OCI-M2 (cell line): ENCODE measurements around the gene RUNX1.

ENCODE experiments used
- DNase-seq: peaks from one replicate; lab custom pipeline; 2025; ENCODE audit not compliant: unreplicated experiment; lab: John Stamatoyannopoulos, UW

The RUNX1 gene

DNA sequence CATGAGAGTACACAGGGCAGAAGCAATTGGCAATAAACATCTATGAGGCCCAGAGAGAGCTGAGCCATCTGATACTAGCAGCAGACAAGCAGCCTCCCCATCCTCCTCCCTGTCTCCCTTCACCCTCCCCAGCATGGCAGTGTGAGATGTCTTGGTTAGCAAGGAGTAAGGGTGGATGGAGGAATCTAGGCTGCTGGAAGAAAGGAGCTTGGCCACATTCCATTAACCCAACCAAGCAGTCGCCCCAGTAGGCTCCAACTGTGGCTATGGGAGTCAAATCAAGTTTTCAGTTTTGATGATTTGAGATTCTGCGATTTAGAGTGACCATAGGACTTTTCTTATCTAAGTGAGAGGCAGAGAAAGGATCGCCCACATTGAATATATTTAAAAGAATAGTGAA is 12.9 kb upstream of the RUNX1 start:
- no peak for DNase-seq

DNA sequence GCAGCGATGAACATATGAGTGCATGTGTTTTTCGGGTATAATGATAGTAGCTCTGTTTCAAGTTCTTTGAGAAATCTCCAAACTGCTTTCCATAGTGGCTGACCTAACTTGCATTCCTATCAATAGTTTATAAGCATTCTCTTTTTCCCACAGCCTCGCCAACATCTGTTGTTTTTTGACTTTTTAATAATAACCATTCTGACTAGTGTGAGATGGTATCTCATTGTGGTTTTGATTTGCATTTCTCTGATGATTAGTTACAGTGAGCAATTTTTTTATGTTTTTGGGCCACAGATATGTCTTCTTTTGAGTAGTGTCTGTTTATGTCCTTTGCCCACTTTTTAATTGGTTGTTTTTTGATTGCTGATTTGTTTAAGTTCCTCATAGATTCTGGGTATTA is 10.6 kb upstream of the RUNX1 start:
- DNase-seq, result no peak

DNA sequence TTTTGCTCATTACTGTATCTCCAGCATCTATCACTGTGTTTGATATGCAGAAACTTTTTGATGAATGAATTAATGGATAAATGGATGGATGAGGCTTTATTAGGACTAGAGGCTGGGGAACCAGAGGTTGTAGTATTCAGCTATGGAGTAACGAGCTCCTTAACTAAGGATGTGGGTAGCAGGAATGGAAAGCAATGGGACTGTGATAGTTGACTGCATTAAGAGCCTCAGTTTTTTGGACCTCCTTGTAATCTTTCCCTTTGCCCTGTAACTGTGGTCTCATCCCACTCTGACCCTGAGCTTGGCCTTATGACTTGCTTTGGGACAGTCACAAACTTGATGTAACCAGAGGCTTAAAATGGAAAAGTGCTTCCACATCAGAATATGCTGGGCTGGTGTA is 9.0 kb upstream of the RUNX1 start:
- DNase-seq, result no peak

DNA sequence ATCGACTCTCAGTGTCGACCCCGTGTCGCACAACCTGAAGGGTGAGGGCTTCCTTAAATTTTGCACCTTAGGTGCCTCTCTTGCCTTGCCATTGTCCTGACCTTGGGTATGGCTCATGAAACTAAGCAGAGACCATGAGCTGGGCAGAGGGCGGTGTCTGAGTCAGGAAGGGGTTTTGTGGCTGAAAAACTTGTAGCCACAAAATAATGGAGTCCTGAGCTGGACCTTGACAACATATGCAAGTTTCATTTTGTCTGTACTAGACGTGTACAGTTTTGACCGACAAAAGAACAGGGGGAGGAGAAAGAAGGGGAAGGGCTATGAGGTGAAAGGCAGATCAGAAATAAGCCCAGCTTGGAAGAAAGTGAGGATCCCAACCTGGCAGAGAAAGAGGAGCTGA is 8.3 kb upstream of the RUNX1 start:
- no peak for DNase-seq

DNA sequence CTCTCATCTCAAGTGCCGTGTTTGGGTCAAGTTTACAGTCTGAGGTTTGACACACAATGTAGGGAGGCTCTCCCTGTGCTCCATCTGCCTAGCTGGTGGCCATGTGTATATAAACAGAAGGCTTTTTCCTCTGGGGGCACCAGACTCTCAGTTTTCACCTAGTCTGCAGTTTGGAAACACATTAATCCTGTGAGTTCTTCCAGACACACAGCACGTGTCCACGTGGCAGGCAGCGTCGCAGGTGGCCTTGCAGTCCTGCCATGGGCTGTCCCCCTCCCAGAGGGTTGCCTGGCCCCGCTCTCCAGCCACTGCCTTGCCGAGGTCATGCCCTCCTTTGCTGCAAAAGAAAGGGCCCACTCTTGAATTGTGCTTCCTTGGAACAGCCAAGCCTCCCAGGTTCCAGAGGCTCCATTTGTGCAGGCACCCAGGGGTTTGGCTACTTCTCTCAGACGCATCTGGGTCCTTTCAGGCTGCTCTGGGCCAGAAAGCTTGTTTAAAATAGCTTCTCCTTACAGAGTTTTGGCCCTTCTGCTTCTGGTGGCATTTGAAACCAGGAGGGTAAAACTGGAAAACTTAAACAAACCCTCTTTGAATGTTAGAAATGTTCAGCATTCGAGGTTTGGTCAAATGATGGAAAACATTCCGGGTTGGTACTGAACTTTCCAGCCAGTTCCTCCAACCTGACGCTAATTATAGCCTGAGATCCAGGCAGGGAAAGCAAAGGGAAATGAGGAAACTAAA is 4.4 kb upstream of the RUNX1 start:
- no peak for DNase-seq

DNA sequence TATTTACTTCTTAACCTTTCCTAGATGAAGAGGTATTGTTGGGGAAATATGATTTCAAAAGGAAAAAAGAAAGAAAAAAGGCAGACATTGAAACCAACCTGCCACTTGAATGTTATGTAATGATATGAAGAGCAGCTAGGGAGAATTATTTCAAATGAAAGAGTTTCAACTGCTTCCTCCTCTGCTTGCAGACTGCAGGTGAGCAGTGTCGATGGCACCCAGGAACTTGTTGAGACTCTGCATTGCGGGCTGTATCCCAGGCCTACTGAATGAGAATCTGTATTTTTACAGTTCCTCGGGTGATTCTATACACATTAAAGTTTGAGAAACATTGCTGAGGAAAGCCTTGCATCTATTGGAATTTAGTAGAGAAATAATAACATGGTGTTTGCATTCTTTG is 3.7 kb upstream of the RUNX1 start:
- DNase-seq, result no peak

DNA sequence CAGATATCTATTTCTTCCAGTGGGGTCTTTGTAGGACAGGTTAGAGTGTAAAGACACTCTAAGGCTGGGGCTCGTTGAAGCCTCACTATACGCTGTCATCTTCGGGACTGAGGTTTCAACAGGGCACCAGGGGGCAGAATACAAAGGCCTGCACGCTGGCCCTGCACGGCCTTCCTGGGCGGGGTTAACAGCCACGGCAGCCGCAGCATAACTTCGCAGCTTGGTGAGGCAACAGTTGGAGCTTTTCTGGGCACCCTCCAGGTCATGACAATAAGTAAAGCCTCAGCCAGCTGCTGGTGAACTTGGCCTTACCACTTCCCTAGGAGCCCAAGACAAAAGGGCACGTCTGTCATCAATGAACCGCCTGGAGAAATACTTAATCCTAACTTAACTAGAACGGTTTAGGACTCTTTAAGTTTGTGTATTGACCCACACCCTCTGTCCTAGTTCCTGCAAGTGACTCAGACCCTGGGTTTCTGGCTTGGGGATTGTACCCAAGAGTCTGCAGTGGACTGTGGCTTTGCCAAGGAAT is 2.3 kb upstream of the RUNX1 start:
- DNase-seq, result no peak

DNA sequence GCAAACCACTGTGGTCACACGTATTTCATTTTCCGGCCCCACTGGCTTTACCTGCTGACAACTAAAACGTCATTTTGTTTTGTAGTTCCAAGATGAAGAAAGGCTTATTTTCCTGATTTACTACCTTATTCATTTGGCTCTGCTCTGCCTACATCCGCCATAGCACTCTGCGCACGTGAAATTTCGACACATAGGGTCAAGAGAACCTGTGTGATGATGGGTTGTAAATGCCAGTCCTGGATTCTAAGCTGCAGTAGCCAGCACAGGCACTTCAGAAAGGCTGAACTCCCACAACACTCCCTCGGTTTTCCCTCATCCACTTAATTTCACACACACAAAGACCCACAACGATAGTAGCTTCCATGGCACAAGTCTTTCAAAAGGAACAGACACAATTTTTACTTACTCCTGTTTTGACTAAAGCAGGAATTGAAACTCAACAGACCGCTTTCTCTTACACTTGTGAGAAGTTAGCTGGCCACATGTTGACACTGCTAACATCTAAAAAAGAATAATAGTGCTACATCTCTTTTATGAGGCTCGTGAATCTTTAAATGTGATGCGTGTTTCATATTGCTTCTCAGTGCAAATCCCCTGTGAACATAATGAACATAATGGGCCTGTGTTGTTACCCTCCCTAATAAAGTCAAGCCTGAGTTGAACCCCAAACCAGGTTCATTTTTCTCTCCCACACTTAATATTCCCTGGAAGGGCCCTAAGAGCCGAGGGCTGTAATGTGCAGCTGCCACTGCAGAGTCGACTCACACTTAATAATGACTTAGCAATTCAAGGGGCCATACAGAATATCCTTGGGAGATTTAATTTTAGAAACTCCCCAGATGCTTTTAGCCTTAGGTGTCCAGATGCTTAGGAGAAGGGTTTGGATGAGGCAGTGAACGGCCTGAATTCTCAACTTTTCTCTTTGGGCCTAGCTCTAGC is 1.5 kb upstream of the RUNX1 start:
- no peak for DNase-seq

DNA sequence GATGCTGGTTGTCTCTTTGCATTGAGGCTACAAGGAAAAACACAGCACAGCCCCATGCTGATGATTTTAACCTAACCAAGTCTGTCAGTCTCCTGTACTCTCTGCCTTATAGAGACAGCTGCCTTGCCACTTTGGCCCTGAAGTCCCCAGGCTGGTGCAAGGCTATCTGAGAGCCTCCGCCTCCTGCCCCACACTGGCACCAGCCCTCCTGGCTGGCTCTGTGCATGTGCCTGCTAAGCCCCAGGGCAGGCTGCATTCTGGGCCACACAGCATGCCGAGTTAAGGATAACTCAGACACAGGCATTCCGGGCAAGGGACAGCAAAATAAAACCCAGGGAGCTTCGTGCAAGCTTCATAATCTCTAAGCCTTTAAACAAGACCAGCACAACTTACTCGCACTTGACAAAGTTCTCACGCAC is 910 bp downstream of the RUNX1 start:
- DNase-seq, result no peak

DNA sequence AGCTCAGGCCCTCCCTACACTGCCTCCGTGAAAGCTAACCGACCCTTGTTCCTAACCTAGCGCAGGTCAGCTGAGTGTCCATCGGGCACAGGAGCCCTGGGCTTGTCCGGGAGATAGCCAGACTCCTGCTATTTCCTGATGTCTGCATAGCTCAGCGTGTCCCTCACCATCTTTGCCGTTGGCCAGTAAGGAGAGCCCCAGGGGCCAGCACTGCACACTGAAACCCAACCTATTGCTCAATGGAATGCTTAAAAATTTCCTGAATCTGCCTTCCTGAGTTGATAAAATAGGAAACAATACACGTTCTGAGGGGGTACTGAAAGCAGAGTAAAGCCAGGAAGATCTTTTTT is 2.2 kb downstream of the RUNX1 start:
- no peak for DNase-seq

DNA sequence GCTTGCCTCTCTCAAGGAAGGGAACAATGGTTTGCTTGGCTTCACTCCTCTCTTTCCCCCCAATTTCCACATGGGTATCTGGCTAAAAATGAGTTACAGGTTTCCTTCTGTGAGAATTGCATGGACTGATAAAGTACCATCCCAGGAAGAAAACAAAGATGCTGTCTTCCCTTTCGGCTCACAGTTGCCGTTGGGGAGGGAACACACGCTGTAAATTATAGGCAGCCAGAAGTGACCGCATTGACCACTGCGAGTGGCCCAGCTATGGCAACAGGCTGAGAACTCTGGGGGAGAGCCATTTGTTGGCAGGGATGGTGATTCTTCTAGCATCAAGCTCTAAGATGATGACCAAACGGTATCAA is 2.9 kb downstream of the RUNX1 start:
- no peak for DNase-seq

DNA sequence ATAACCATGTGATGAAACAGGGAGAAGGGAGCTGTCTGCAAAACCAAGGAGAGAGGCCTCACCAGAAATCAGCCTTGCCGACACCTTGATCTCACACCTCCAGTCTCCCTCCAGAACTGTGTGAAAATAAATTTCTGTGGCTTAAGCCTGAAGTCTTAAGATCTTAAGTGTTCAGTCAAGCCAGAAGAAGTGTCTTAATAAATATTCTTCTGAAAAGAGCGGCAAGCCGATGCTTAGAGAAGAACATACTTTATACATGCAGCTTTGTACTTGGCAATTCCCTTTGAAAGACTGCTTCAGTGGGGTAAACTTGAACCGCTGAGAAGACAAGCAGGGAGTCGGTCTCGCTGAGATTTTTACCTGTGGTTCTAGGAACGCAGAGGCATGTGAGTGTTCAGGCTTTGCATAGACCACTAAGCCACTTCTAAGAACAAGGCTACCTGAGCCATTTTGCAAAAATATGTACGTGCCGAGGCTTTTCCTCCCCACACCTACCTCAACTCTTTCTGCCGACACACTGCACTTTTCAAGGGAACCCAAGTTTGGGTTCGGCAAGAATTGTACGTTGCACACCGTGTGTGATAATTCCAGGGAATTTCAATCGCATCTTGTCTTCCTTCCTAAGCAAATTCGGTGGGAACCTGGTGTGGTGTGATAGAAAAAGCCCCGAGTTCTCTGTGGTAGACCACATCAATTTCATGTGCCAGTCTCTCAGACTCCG is 3.4 kb downstream of the RUNX1 start:
- DNase-seq, result no peak

DNA sequence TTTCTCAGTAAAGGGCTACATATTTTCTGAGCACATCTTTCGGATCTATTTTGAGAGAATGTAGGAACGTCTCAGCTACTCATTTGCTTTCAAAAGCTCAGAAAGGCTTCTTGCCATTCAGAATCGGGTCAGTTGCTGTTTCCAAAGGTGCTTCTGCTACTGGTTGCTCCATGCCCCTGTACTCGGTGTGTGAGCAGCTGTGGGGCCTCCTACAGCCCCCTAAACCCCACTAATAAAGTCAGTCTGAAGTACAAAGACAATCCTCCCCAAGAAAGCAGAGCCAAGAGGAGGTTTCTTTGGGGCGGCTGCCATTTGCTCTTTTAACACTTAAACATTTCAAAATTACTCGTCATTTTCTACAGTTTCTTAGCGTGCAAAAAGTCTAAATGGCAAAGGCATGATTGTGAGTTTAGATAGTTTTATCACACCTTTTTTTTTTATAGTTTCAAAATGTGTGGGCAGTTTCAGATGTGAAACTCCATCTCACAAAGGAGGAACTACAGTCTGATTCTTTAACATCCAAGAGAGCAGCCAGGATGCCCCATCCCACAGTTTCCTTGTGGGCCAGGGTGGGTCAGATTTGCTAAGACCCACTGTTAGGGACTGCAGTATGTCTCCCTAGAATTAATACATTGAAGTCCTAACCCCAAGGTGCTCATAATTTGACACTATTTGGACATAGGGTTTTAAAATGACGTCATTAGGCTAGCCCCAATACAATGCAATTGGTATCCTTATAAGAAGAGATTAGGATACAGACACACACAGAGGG is 4.1 kb downstream of the RUNX1 start:
- no peak for DNase-seq

DNA sequence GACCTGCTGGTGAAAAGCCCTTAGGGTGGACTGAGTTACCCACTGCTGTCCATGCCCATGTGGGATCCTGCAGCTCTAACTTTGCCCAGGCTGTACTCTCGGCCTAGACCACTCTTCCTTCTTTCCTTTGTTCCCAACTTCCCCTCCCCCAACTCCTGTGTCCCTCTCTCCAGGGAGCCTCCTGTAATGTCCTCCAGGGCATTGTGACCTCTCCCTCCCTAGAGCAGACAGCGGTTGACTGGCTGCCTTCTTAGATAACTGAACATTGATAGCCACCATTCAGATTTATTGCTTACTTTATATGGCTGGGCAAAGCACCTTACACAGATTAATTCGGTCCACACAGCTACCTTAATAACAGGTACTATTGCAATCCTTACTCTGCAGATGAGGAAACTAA is 5.0 kb downstream of the RUNX1 start:
- no peak for DNase-seq

DNA sequence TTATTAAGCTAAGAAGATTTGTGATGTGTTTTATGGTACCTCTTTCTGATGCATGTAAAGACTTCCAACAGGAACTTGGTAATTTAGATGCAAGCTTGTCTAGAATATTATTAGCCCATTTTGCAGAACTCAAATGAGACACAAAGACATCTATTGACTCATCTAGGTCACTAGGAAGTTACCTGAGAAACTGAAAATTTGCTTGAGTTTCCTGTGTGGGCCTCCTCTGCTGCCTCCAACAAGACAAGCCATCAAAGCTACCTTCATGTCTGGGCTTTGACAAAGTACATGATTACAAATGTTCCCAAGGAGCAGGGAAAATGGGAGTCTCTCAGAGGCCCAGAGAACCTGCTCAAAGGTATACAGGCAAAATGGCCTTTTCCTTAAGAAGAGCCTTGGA is 5.6 kb downstream of the RUNX1 start:
- no peak for DNase-seq

DNA sequence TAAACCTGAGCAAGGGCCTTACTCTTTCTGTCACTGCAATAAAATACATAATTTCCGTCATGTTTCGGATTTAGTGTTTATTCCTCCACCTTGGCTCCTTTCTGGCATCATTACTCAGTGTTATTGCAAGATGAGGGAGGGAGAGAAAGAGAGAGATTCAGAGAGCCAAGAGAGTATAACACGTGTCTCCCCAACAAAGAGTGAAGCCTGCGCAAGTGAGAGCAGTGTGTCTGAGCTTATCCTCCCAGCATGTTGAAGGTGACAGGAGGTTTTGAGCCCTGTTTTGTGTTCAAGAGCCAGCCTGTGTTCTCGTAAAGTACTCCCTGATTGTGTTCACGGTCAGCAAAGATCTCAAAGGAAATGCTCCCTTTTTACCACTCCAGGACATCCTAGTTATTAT is 6.3 kb downstream of the RUNX1 start:
- no peak for DNase-seq

DNA sequence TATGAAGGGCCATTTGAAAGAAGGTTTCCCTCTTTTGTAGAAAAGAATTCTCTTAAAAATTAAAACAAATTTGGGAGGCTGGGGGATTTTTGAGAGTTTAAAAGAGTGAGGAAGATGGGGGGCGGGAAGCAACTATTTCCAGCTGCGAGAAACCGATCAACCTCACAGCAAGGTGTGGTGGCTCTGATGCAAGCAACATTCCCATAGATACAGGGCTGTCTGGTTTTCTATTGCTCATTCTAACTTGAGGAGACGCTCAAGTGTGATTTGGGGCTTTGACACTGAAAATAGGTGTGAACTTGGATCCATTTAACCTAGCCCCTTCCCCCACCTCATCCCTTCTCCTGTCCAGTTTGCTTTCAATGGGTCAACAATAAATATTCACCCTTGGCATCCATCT is 7.2 kb downstream of the RUNX1 start:
- no peak for DNase-seq

DNA sequence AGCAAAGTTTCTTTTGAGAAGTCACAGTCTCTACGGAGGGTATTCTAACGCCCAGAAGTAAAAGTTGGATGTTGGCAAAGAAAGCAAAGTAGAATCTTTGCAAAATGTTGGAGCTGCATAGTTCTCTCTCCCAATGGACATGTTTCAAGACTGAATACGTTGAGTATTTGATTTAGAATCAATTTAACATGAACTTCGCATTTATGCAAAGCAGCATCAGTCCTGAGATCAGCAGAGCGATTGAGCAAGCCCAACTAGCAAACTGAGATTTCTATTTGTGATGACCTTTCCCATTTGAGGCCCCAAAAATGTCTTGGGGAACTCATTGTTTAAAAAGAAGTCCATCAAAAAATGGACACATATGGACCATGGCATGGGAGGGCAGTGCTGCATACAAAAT is 8.0 kb downstream of the RUNX1 start:
- DNase-seq, result no peak

DNA sequence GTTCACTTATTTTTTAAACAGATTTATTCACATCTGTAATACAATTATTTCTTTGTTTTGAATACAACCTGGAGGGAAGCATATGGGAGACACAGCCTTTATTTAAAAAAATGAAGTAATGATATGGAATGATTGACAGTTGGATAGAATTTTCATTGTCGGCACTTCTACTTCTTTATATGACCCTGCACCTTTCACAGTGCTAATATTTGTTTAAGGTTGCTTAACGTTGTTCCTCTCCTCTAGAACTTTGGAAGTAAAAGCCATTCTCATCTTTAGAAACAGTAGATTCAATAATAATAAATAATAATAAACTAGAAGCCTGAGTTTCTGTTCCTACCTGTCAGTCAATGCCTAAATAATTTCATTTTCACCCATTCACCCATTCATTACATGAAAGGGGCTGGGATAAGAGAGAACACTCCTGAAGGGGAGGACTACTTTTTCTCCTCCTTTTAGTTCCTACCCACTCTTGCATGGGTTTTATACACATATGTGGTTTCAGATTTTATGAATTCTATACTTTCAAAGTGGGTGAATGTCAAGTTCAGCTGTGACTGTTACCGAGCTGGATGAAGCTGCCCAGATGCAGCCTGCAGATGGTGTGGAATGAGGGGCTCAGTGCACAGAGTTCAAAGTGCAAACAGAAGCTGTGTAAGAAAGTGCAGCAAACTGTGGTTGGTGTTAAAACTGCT is 9.4 kb downstream of the RUNX1 start:
- no peak for DNase-seq

DNA sequence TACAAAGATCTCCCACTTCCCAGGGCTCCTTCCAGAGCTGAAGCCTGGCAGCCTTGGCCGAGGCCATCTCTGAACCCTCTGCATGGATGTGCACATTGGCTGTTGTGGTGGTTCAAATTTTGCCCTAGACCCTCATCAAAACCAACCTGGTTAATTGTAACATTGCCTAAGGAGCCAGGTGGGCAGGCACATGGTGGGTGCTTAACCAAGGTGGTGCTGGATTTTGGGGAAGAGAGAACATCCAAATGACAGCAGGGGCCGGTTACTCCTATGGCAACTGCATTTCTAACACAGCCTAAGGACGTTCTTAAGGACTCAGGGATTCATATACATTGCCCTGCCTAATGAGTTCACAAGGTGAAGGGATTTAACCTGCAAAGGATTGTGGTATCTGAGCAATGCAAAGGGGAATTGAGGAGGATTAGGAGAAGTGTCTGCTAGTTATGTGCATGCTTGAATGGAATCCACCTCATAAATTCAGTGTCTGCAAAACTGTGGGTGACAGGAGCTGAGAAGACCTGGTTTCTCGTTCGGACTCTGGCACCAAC is 10.3 kb downstream of the RUNX1 start:
- DNase-seq, result no peak
